Left renal cortex interstitium (tissue), 4 donors: ENCODE measurements around the gene RELL1. TPM values are rescaled to one million over a fixed set of nuclear protein-coding genes. Genes with fewer than 3 reads are reported as not detected.
A peak's percentile ranks its signal among the peaks of the same experiment; 100 is the strongest.

Source experiments
- DNase-seq, 4 donors: peaks; one replicate each; pipeline ENCODE4 v3.0.0-alpha.2; 2013; ENCODE audit warnings: low read depth in 4 of 4, low spot score in 2 of 4, missing footprints in 1 of 4
- polyA plus RNA-seq, 4 donors: library from polyadenylated mRNA; unstranded; fragments of 120-200 nt; gene quantifications; one replicate each; pipeline ENCODE4 v1.2.1, GENCODE V29; 2013; ENCODE audit not compliant: insufficient read length in 4 of 4

RELL1 gene
- polyA plus RNA-seq, 4 donors: 9.6 to 10.9 (median 10.5) TPM

DNA sequence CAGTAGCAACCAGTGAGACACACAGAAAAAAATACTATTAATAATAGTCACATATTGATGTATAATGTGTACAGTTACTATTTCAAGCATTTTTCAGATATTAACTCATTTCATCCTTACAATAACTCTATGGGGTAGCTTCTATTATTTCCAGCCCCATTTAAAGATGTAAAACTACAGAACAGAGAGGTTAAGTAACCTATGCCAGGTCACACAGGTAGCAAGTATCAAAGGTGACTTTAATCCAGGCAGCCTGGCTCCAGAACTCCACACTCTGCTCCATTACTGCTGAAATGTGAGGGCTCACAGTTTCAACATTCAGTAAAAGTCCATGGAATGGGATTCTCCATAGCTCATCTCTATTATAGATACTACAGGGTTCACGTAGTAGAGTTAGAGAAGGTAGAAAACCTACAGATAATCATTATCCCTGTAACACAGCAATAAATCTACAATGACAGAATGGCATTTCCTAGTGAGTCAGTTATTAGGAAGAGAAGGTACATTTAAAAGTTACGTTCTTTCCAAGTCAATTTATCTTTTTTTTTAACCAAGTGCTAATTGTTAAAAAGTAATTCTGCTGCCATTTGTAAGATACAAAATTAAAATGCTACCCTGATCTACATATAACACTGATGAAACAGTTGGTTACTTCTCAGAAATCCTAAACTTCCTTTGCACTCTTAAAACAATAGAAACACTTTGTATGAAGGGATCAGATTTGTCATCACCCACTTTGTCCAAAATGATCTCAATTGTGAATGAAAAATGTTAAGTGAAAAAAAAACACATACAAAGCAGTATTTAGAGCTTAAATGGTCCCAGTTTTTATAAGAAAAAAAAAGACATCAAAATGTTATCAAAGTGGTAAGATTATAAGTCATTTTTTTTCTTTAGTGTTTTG is 18.7 kb downstream of the RELL1 start:
- DNase-seq: no peak

DNA sequence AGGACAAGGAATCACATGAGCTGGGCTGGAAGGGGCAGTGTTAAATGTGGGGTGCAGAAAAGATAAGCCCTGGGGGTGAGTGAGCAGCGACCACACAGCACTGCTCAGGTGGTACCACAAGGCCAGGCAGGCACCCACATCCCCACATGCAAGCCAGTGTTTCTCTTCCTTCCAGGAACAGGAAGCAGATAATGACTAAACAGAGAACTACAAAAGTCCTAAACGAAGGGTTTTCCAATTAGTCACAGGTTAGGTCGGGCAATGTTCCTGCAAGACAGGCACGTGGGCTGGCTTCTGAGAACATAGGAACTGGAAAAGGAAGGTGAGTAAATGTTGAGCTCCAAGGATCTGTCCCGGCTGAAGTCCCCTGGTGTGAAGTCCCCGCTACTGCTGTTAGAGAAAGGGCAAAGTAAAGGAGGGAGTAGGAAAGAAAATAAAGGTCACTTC is 19.5 kb downstream of the RELL1 start:
- DNase-seq: no peak

DNA sequence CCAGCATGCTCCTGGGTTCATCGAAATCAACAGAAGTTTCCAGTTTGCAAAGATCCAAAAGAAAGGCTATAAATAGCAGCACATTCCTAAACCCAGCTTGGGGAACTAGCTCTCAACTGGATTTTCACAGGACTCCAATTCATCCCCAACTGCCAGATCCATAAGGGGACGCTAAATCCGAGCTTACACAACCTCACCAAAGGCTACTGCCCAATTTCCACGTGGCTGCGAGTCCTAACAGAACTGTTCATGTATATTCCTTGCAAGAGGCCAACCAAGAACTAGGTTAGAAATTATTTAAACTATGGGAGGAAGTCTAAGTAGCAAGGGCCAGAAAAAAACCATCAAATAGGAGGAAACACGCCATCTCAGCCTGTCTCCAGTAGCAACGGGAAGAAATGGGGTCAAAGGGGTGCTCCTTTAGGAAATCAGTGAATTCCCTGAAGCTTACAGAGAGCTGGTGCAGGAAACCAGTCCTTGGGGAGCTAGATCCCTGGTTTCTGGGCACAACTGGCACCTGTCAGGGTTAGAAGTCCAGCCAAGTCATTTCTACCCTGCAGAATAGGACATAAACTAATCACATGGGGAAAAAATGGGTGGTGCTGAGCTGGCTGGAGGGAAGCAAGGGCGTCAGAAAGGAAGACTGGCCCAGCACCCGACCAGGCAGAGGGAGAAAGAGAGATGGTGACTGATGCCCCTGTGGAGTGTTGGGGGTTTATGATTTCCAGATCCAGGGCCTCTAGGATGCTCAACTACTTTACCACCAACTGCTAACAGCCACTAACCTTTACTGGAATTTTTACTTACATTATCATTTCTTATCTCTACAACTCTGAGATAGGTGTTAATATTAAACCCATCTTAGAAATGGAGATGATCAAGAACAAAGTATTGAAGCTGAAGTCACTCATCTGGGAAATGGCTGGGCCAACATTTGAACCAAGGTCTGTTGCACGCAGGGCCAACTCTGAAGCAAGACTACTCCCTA is 20.5 kb downstream of the RELL1 start:
- no peak for DNase-seq

DNA sequence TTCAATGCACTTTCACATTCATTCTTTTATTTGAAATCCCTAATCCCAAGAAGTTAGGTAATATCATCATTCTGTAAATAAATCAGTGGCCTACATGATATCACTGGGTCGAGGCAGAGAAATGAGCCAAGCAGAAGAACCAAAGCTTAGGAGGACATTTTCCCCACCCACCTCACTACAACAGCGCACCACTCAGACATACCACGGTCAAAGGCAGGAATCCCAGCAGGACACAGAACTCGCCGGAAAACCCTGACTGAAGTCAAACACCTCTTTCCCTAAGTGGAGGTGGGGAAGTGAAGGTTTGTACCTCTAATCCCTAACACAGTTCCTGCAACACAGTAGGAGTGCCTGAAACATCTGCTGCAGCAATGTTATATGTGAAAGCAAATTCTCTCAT is 21.5 kb downstream of the RELL1 start:
- DNase-seq: no peak

DNA sequence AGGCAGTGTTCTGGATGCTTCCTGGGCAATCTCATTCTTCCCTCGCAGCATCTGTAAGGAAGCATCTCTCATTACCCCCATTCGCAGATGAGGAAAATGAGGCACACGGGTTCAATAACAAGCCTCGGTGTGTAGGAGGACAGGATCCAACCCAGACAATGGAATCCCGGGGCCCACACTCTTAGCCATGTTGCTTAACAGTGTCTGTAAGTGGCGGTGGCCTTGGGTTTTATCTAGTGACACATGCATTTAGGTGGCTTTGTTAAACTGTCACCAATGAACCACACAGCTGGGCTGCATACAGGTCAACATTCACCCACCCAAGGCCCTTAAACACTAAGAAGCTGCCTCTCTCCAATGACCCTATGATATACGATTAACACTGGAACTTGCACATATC is 22.6 kb downstream of the RELL1 start:
- DNase-seq: no peak

DNA sequence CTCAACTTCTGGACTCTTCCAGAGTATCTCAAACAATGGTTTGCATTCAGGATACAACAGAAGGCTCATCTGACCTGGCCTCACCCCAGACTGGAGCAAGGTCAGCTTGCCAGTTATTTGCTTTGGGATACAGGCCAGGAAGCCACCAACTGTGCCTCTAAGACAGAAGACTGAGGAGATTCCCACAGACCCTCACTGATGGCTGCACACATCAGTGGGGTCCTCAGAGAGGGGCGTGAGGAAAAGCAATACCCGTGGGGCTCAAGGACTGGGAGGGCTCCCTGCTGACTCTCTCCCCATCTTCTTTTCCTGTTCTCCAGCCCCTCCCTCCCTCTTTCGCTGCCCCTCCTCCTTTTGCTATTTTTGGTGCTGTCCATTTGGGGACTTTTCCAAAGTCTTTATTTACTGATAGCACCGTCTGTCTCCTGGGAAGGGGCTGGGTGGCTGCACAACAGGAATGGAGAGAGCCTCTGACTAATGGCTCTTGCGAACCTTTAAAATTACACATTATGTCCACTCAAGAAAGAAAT is 23.2 kb downstream of the RELL1 start:
- no peak for DNase-seq

DNA sequence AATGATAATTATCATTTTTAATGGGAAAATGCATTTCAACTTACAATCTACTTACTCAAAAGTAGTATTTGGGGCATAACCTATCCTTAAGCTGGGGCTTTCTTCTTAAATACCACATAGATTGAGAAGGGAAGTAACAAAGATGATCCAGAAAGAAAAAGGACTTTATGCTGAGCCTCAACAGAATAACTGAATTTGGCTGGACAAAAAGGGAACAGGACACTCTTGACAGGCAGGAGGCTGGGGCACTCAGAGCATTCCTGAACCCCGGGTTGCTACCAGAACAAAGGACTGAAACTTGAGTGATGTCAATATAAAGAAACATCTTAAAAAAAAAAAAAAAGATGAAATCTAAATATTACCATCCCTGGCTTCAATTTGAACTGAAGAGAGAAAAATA is 23.9 kb downstream of the RELL1 start:
- no peak for DNase-seq

DNA sequence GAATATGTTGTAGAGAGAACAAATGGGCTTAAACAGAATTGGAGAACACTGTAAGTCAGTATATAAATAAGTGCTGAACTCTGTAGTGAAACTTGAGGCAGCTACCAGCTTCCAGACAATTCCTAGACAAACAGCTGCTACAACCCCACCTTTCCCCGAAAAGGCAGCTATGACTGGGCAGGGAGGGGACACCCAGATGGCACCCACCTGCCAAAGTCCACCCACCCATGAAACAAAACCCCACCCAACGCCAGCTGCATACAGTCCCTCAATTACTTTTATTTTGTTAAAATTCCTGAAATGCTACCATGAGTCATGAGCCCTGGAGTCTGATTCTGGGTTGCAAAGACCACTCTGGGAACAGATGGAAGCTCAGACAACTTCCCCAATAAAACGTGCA is 24.4 kb downstream of the RELL1 start:
- DNase-seq: no peak

DNA sequence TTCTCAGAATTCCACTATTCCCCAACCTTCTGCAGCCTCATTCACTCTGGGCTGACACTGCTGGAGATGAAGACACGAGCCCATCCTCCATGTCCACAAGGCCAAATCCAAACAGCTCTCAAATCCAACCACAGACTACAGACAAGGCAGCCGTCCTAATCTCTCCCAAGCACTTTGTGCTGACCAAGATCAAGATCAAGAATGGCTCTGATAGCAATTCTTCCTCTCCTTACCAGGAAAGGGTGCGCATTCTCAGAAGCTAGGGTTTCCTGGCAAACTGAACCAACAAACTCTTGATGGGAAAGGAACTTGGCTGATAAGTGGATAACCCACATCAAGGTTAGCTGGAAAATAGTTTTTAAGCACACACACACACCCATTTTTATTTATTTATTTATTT is 26.5 kb downstream of the RELL1 start:
- DNase-seq: no peak

DNA sequence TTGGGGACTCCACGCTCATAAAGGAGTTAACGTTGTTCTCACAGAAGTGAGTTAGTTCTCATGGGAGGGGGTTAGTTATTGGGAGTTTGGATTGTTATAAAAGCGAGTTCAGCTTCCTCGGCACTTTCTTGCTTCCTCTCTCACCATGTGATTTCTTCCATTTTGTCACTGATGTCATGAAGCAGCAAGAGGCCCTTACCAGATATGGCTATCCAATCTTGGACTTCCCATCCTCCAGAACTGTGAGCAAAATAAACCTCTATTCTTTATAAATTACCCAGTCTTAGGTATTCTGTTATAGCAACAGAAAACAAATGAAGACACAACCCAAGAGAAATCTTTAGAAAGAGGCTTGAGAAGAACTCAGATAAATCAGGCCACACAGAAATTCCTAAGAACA is 29.5 kb downstream of the RELL1 start:
- DNase-seq: no peak

DNA sequence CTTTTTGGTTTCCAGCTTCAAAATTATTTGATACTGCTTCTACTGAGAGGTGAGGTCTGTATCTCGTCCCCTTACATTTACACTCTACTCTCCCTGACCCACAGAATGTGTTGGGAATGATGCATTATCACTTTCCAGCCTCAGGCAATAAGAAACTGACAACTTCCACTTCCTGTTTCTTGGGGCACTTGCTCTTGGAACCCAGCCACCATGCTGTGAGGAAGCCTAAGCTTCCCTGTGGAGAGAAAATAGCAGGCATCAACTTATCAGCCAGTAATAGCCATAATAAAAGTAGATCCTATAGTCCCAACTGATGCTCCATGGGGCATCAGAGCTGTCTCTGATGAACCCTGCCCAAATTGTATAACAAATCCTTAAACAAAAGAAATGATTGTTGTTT is 32.6 kb downstream of the RELL1 start:
- no peak for DNase-seq

DNA sequence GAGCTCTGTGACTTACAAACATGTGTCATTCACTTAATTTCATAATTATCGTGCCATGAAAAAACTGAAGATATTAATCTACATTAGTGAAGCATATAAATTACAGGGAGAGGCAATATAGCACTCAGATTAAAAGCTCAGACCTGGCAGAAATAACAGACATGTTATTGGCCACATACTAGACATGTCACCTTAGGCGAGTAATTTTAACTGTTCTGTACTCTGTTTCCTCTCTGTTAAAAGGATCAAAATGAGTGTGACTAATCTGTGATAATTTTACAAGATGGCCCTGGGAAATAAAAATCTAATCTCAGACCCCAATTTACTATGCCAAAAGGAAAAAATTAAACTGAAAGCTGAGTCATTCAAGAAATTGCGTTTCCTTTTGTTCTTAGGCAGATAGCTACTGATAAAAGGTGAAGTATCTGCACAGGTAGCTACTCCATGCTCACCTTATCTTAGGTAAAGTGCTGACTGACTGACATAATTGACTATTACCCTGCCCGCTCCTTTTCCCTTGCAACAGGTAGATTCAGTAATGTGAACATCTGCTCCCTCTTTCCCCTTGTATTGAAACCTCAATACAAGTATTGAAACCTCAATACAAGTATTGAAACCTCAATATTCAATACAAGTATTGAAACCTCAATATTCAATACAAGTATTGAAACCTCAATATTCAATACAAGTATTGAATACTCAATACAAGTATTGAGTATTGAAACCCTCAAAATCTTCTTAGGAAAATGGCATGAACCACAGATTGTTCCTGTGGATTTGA is 33.2 kb downstream of the RELL1 start:
- no peak for DNase-seq

DNA sequence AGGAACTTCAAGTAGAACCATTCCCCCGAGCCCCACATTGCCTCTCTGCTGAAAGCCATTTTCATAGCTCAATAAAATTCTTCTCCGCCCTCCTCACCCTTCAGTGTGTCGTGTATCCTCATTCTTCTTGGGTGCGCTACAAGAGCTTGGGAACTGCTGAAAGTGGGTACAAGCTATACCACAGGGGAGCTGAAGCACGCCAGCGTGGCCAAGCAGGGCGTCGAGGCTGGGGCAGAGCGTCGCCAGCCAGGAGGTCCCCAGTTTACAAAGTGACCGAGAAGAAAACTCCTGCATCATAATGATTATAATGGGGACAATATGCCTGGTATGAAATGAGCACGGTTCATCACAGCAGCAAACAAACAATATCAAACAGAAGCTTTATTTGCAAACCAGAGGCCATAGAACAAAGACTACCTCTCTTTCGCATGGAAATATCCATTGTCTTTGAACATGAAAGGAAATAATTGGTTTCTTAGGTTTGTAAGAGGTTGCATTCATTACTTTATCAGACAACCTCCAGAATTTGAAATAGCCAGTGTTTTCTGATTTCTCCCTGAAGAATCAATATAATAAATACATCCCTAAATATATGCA is 34.3 kb downstream of the RELL1 start:
- no peak for DNase-seq

DNA sequence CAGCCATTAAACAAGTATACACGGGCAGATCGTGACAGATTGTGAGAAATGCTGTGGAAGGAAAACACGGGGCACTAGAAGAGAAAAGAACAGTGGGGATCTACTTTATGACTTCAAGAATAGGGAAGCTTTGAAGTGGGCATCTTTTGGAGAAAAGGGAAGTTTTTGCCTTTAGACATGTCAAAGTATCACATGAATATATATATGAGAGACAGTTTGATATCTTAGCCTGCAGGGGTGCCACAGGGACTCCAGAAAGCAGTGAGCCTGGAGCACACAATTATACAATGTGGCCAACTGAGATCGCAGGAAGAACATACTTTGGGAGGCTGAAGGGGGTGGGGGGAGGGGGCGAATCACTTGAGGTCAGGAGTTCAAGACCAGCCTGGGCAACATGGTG is 35.7 kb downstream of the RELL1 start:
- DNase-seq: no peak

DNA sequence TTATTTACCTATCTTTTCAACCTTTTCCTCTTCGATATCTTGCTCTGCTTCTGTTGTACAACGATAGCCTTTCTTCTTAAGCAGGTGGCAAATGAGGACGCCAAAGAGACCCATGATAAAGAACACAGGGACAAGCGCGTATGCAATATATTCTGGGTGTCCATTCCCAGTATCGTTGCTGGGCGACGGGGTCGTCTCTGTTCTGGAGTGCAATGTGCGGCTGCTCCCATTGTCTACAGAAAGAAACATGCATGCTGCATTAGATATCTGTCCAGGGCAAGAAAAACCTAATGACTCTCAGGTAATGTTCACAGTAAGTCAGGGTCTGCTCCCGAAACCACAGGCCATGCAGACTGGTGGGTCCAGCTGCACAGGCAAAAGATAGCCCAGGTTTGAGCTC is 36.9 kb downstream of the RELL1 start:
- DNase-seq: no peak

DNA sequence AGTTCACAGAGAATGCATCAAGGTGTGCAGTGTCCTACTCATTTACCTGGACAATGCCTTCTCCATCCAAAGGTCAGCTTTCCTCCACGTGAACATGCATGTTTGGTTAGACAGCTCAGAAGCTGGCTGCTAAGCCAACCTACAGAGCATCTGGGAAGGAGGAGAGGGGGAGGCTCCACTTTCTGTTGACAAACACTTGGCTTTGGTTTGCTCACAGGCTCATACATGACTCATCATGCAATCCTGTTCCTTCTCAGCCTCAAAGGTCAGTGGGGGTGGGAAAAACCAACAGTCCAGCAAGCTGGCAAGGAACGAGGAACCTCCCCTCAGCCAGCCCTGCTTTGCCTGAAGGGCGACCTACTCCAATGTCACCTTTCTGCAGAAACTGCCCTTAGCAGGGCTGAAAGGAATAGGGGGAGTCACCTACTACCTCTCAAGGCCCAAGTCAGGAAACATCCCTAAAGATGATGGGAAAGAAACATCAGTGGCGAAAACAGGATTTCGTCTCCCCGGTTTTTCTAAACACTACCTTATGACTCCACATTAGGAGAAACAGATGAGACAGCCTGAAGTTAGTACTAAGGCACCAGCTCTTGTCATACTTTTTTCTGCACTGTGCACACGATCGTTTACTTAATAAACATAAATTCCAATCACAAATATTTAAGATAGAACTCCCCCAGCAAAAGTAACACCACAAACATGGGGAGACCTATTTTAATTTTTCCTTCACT is 37.9 kb downstream of the RELL1 start:
- DNase-seq: peak in 1 of 4 donors; percentile 33

DNA sequence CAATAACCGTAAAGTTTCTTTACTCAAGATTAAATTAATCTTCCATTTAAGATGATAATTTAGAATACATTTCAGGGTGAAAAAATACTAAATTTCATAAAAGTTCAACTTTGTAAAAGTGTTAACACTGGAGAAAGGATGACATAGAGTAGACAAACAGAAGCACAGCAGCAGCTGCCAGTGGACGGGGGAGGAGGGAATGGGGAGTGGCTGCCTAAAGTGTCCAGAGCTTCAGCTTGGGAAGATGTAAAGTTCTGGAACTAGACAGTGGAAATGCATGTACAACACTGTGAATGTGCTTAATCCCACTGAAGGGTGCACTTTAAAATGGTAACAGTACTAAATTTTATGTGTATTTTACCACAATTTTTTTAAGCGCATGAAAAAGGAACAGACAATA is 39.9 kb downstream of the RELL1 start:
- DNase-seq: no peak

DNA sequence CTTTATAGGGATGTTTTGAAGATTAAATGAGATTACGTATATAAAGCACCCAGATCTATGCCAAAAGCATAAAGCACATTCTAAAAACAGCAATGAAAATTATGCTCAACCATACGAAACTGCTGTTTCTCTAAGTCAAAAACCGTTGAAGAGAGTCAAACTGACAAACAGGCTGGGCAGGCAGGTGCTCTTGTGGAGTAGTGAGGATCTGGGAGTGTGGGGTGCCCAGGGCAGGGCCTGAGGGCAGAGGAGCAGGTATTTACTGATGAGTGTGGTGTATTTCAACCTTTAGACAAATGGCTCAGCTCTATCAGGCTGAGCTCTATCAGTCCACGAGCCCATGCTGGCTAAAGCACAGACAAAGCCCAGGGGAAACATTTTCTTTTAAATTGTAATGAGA is 40.4 kb downstream of the RELL1 start:
- DNase-seq: no peak

DNA sequence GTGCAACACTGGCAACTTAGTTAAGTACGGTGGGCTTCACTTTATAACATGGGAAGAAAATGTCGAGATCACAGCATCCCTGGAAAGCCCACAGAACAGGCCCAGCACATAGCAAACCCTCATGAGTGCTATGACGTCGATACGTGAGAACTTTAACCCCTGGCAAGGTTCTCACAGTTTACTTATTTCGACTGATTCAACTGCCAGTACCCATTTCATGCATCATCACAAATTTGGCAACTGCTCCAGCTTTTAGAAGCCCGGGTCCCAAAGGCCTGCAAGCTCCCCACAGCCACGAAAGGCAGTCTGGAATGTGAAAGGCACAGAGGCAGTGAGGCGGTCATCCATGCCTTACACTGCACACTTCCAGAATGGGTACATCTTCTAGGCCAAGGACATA is 41.2 kb downstream of the RELL1 start:
- no peak for DNase-seq
